CMK (cell line): ENCODE measurements around the gene DMTF1.
"Not testable (repeated sequence)": the region's sequence is repeated elsewhere in the genome, so short reads cannot be mapped to it uniquely, and the experiment has no call there.

ENCODE experiments used
- DNase-seq: peaks from one replicate; pipeline ENCODE4 v3.0.0-alpha.2; 2010; ENCODE audit warnings: low read depth

The DMTF1 gene

GRCh38 chr7:87152112-87152896 lies at the start of gene DMTF1:
Gene DMTF1, plus strand, starts transcription at chr7:87152453. Its CDS starts 12,489 bp downstream, at chr7:87164942.
- peak; percentile 81 for DNase-seq

DNA sequence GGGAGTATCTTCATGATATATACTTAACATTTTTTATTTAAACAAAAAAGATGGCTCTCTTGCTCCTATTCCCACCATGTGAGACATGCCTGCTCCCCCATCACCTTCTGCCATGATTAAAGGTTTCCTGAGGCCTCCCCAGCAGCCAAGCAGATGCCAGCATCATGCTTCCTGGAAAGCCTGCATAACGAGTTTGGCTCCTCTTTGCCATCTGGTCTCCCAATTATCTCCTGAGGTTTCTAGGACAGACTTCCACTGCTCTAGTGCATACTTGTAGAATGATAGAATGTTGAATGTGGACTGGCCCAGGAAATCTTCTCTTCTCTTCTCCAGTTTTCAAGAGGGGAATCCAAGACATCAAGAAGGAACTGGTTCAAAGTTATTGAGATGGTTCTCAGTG lies 46.9 kb upstream of the DMTF1 start:
- no peak for DNase-seq

DNA sequence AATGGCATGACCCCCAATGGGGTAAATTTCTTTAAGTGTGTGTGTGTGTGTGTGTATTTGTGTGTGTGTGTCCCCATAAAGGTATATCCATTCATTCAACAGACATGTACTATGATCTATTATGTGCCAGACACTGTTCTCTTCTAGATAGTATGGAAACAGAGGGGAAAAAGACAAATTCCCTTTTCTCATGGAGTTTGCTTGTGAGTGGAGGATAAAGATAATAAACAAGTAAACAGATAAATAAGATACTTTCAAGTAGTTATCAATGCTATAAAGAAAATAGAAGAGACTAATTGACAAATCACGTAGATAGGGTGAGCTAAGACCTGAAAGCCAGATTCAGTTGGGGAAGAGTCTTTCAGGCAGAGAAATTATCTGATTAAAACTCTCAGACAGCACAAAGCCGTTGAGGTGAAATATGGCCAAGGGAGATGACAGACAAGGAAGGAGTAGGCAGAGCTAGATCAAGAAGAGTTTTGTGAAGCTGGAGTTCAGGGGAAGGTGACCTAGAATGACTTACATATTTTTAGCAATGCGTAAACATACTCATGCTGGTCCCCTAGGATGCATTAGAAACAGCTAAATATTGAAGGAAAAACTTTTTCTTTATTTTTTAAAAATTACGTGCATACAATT lies 45.2 kb upstream of the DMTF1 start:
- no peak for DNase-seq

DNA sequence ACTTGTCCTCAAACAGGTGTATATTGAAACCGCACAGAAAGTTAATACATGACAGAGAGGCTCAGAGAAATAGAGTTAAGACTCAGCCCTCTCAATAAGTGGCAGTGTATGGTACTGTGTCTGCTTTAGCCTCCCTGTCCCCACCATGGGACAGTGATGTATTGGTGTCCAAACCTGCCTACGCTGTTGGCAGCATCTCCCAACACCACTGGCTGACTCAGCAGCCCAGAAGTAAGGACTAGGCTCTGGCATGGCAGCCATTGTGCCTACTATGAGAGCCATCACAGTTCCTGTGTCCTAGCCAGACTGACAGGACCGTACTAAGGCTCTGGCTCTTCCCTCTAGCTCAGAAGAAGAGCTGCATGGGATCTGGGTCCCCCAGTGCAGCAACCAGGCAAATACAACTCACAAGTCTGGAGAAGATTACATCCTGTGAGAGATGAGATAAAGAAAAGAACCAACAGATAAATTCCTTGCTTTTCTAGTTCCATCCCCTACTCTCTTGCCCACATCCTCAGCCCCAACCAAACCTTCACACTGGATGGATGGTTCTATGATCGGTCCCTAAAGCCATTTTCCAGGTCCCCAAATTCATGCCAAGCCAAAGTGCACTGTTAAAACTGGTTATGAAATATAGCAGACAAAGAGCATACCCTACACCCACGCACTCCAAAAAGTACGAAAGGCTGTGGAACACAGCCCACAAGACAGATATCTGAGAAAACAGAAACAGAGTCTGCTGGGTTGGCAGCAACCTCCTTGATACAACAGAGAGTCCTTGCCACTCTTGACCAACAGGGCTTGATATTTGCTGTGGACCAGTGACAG lies 44.1 kb upstream of the DMTF1 start:
- no peak for DNase-seq

GRCh38 chr7:87110778-87111177 lies 41.5 kb upstream of the DMTF1 start:
- DNase-seq = no peak

- DNase-seq = no peak
Measured at GRCh38 chr7:87111877-87112276, 40.4 kb upstream of the DMTF1 start.

DNA sequence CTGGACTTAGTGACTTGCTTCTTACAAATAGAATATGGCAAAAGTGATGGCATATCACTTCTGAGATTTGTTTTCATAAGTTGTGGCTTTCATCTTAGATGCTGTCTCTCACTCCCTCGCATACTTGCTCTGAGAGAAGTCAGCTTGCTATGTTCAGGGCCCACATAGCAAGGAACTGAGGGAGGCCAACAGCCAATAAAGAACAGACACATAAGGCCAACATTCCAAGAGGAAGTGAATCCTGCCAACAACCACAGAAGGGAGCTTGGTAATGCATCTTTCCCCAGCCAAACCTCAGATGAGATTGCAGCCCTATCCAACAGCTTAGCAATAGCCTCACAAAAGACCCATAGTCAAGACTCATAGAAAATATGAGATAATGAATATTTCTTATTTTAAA lies 39.2 kb upstream of the DMTF1 start:
- no peak for DNase-seq

GRCh38 chr7:87113904-87114303 lies 38.3 kb upstream of the DMTF1 start:
- not testable (repeated sequence) for DNase-seq

DNA sequence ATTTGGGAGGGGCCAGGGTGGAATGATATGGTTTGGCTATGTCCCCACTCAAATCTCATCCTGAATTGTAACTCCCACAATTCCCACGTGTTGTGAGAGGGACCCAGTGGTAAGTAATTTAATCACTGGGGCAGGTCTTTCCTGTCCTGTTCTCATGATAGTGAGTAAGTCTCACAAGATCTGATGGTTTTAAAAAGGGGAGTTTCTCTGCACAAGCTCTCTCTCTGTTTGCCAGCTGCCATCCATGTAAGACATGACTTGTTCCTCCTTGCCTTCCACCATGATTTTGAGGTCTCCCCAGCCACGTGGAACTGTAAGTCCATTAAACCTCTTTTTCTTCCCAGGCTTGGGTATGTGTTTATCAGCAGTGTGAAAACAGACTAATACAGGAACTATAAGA lies 36.5 kb upstream of the DMTF1 start:
- DNase-seq = not testable (repeated sequence)

GRCh38 chr7:87116315-87116714 lies 35.9 kb upstream of the DMTF1 start:
- no peak for DNase-seq

DNA sequence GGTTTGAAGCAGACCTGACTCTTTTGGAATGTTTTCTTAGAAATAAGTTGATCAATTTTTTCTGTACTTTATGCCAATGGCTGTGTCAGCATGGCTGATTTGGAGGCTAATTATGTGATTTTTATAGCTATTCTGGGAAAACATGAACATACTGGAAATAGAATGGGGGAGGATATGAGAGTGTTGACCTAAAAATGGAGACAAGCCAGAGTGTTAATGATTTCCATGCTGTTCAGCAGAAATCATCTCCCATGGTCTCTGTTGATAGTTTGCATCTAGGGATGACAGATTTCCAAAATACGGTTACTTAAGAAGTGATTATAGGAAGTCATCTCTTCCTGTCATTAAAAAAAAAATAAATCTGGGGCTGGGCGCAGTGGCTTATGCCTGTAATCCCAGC lies 32.7 kb upstream of the DMTF1 start:
- no peak for DNase-seq

DNA sequence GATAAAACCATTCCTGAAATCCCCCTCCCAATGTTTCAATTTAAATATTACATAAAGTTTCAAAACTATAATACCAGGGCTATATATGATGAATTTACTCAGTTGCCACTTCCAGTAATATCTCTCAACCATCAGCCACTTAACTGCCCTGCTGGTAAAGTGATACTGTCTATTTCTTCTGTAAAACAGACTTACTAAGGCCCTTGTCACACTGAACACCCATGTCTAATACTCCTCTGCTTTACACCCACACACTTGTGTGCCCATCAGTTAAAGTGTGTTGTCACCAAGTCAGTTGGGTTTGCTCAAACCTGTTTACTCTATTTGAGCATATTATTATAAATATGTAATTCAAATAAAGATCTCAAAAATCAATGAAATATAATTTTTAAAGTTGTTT lies 29.1 kb upstream of the DMTF1 start:
- no peak for DNase-seq

DNA sequence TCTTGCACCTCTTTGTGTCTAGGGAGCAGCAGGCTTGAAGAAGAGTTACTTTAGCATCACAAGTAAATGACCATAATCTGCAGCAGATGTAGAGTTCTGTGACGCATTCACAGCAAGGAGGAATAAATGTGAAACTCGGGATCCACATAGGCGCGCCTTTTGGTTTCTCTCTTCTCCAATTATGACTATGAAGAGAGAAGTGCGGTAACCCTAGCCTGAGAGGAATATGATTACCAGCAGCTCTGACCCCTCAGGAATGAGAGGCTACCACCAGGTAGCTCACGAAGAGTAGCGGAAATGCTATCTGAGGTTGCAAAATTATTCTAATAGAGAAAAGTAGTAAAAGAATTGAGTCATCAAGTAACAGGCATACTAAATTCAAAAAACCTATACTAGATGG lies 25.2 kb upstream of the DMTF1 start:
- DNase-seq = no peak

GRCh38 chr7:87128861-87129267 lies 23.4 kb upstream of the DMTF1 start:
- no peak for DNase-seq

DNA sequence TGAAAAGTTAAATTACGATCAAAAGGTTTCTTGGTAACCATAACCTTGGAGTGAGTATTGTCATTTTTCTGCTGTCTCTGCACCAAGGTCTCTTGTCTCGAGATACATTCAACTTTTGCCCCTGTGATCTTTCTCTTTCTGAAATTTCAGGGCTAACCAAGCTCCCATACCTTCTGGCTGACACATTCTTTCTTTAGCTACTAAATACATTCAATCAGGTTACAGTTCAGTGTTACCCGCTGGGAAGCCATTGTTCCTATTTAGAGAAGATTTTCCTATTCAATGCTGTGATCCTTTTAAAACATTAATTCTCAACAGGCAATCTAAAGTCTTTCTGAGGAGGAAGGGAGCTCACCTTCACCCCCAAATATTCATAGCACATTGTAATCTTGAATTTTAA lies 22.9 kb upstream of the DMTF1 start:
- DNase-seq = no peak

- no peak for DNase-seq
Measured at GRCh38 chr7:87129848-87130247, 22.4 kb upstream of the DMTF1 start.

DNA sequence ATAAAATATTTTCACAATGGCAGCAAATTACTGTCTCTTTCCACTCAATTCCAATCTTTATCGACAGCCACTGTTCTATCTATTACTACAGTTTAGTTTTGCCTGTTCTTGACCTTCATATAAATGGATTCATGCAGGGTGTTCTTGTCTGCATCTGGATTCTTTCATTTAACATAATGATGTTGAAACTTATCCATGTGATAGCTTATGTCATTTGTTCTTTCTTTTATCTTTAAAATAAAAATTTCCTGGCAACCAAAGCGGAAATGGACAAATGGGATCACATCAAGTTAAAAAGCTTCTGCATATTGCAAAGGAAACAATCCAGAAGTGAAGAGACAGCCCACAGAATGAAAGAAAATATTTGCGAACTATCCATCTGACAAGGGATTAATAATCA lies 20.5 kb upstream of the DMTF1 start:
- no peak for DNase-seq

DNA sequence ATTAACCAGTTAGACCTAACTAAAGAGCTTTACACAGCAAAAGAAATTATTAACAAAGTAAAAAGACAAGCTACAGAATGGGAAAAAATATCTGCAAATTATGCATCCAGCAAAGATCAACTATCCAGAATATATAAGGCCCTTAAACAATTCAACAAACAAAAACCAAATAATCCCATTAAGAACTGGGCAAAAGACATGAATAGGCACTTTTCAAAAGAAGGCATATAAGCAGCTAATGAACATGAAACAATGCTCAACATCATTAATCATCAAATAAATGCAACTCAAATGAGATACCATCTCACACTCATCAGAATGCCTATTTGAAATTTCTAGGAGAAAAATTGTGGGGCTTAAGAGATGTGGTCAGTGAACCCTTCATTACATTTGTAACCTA lies 15.0 kb upstream of the DMTF1 start:
- DNase-seq = no peak

GRCh38 chr7:87139514-87139913 lies 12.7 kb upstream of the DMTF1 start:
- no peak for DNase-seq

DNA sequence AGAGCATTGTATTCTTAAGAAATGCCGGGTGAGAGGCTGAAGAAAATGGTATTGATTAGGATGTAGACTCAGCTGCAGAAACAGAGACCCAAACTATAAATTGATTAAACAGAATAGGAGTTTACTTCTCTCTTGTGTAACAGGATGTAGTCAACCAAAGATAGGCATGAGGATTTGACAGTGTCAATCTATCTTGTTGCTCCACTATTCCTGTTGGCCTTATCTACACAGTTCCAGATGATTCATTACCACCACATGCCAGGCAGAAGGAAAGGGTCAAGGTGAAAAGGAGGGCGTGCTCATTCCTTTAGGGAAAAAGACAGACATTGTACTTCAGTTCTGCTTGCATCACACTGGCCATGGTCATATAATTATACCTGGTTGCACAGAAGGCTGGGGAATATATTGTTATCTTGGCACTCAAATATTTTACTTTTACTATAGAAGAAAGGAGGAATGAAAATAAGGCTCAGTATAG lies 11.9 kb upstream of the DMTF1 start:
- peak; percentile 84 for DNase-seq

DNA sequence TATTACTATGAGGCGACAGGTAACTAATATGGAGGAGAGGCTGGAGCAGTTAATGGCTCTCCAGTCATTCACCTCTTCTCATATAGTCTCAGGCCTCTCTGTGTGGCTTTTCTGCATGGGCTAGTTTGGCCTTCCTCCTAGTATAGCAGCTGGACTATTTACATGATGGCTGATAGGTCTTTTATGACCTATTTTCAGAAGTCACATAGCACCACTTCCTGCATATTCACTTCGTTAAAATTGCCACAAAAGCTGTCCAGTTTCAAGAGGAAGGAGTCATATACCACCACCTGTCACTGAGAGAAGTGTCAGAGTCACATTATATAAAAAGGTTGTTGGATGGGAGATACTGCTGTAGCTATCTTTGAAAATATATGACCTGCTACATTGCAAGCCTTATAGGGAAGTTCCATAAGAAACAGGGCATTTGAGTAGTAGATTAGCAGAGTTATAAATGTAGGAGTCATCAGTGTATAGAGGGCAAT lies 8.0 kb upstream of the DMTF1 start:
- no peak for DNase-seq

GRCh38 chr7:87146740-87147386 lies 5.4 kb upstream of the DMTF1 start:
- DNase-seq = no peak
